MM.1S (cell line): ENCODE results near the gene CHD2.

ENCODE experiments used
- DNase-seq: peaks from one replicate; pipeline ENCODE4 v3.0.0-alpha.2; 2015
- H2AFZ ChIP-seq: fragments of 300-600 bp; sonication (generic); 2 replicates; pipeline ENCODE4 v1.6.0; 2016; ENCODE audit warnings: antibody characterized with exemption, low read length
- H3F3A ChIP-seq: fragments of 300-600 bp; sonication (generic); 2 replicates; pipeline ENCODE4 v1.6.1; 2016; ENCODE audit warnings: mild to moderate bottlenecking, antibody characterized with exemption, low read length, moderate library complexity, mixed read lengths; ENCODE audit not compliant: insufficient read depth
- H3K27ac ChIP-seq: fragments of 300-600 bp; sonication (generic); 2 replicates; pipeline ENCODE4 v1.5.1; 2016; ENCODE audit warnings: mild to moderate bottlenecking, low read length
- H3K27me3 ChIP-seq: fragments of 300-600 bp; sonication (generic); replicated peaks from 2 replicates; pipeline ENCODE4 v1.6.0; 2016; ENCODE audit warnings: low read length; ENCODE audit not compliant: insufficient read depth
- H3K36me3 ChIP-seq: fragments of 300-600 bp; sonication (generic); replicated peaks from 2 replicates; pipeline ENCODE4 v1.6.1; 2016; ENCODE audit warnings: mild to moderate bottlenecking, low read length, mixed read lengths; ENCODE audit not compliant: insufficient read depth
- H3K4me1 ChIP-seq: fragments of 300-600 bp; sonication (generic); 2 replicates; pipeline ENCODE4 v1.6.1; 2016; ENCODE audit warnings: low read length, mixed read lengths
- H3K4me2 ChIP-seq: fragments of 300-600 bp; sonication (generic); 2 replicates; pipeline ENCODE4 v1.6.0; 2016; ENCODE audit warnings: low read depth, low read length
- H3K4me3 ChIP-seq: fragments of 300-600 bp; sonication (generic); 2 replicates; pipeline ENCODE4 v1.5.1; 2016; ENCODE audit warnings: low read length, mixed read lengths
- H3K79me2 ChIP-seq: fragments of 300-600 bp; sonication (generic); 2 replicates; pipeline ENCODE4 v1.6.1; 2016; ENCODE audit warnings: mixed run types, low read length, mixed read lengths
- H3K9ac ChIP-seq: fragments of 300-600 bp; sonication (generic); 2 replicates; pipeline ENCODE4 v1.6.1; 2016; ENCODE audit warnings: low read length, mixed read lengths
- H3K9me2 ChIP-seq: fragments of 300-600 bp; sonication (generic); replicated peaks from 2 replicates; pipeline ENCODE4 v1.6.1; 2016; ENCODE audit warnings: mild to moderate bottlenecking, low read length, mixed read lengths; ENCODE audit not compliant: insufficient read depth
- H3K9me3 ChIP-seq: fragments of 300-600 bp; sonication (generic); replicated peaks from 2 replicates; pipeline ENCODE4 v1.6.1; 2016; ENCODE audit warnings: mild to moderate bottlenecking, low read length, mixed read lengths; ENCODE audit not compliant: insufficient read depth
- H4K20me1 ChIP-seq: fragments of 300-600 bp; sonication (generic); 2 replicates; pipeline ENCODE4 v1.6.1; 2016; ENCODE audit warnings: mild to moderate bottlenecking, low read length, moderate library complexity, mixed read lengths; ENCODE audit not compliant: insufficient read depth
- EZH2 ChIP-seq: fragments of 300-600 bp; sonication (generic); optimal IDR thresholded peaks from 2 replicates; pipeline ENCODE3; 2017; ENCODE audit warnings: low read depth, mild to moderate bottlenecking, antibody characterized with exemption, low read length, mixed read lengths
- EZH2phosphoT487 ChIP-seq: fragments of 300-600 bp; sonication (generic); IDR thresholded peaks from 2 replicates; pipeline ENCODE4 v1.6.1; 2018; ENCODE audit warnings: antibody characterized with exemption, low read length
- TF ChIP-seq, protein P1 (sequence below): fragments of 300-600 bp; sonication (generic); IDR thresholded peaks from 2 replicates; pipeline ENCODE4 v1.5.1; 2016; ENCODE audit warnings: antibody characterized with exemption, low read length, mixed read lengths

CHD2 gene

DNA sequence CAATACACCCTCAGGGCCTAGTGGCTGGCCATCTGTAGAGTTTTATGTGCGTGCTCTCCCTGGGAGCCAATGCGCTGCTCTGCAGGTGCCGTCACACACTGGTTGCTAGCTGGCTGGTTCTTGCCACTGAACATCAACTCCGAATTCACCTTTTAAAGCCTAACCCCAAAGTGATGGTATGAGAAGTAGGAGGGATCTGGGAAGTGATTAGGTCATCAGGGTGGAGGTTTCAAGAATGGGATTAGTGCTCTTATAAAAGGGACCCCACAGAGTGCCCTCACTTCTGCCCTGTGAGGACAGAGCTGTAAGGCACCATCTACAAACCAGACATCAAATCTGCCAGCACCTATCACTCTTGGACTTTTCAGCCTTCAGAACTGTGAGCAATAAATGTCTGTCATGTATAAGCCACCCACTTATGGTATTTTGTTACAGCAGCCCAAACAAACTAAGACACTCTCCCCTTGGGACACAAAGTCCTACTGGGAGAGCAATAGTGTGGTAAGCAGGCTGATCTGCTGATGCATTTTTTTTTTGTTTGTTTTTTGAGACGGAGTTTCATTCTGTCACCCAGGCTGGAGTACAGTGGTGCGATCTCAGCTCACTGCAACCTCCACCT is 168.6 kb downstream of the CHD2 start:
- H2AFZ ChIP-seq = no peak overlapping the region
- H3K4me2 ChIP-seq = no peak overlapping the region
- no peaks in the 10 kb centered on the region for H3K4me1 ChIP-seq
- no peak overlapping the region for H3K27ac ChIP-seq
- DNase-seq = no peak
- TF ChIP-seq EZH2 (no peak), EZH2phosphoT487 (no peak)
- TF ChIP-seq, protein P1, sequence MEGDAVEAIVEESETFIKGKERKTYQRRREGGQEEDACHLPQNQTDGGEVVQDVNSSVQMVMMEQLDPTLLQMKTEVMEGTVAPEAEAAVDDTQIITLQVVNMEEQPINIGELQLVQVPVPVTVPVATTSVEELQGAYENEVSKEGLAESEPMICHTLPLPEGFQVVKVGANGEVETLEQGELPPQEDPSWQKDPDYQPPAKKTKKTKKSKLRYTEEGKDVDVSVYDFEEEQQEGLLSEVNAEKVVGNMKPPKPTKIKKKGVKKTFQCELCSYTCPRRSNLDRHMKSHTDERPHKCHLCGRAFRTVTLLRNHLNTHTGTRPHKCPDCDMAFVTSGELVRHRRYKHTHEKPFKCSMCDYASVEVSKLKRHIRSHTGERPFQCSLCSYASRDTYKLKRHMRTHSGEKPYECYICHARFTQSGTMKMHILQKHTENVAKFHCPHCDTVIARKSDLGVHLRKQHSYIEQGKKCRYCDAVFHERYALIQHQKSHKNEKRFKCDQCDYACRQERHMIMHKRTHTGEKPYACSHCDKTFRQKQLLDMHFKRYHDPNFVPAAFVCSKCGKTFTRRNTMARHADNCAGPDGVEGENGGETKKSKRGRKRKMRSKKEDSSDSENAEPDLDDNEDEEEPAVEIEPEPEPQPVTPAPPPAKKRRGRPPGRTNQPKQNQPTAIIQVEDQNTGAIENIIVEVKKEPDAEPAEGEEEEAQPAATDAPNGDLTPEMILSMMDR = no peak
- H3K79me2 ChIP-seq = no peaks in the 10 kb centered on the region
- H4K20me1 ChIP-seq = no peaks in the 10 kb centered on the region
- no peaks in the 10 kb centered on the region for H3F3A ChIP-seq
- H3K9me2 ChIP-seq = no peaks in the 10 kb centered on the region
- no peak overlapping the region for H3K4me3 ChIP-seq
- no peaks in the 10 kb centered on the region for H3K9me3 ChIP-seq
- no peak overlapping the region for H3K9ac ChIP-seq
- no peaks in the 10 kb centered on the region for H3K36me3 ChIP-seq
- peaks cover 25% of the 10 kb centered on the region for H3K27me3 ChIP-seq

DNA sequence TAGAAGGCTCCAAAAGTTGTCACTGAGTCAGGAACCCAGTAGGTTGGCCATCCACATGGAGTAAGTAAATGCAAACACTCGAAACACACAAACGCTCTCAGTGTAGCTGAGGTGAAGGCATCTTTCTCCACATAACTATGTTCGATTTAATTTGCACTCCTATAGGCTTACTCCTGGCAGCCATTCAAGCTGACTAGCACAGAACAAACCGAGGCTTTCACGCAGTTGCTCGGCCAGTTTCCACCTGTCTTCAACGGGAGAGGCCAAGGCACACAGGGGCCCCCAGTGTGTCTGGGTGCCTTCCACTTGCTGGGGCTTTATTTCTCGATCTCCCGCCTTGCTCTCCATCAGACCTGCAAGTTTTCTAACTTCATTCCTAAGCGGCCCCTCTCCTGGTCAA is 170.0 kb downstream of the CHD2 start:
- no peak overlapping the region for H3K4me2 ChIP-seq
- peaks cover 25% of the 10 kb centered on the region for H3K27me3 ChIP-seq
- H3K79me2 ChIP-seq = no peaks in the 10 kb centered on the region

DNA sequence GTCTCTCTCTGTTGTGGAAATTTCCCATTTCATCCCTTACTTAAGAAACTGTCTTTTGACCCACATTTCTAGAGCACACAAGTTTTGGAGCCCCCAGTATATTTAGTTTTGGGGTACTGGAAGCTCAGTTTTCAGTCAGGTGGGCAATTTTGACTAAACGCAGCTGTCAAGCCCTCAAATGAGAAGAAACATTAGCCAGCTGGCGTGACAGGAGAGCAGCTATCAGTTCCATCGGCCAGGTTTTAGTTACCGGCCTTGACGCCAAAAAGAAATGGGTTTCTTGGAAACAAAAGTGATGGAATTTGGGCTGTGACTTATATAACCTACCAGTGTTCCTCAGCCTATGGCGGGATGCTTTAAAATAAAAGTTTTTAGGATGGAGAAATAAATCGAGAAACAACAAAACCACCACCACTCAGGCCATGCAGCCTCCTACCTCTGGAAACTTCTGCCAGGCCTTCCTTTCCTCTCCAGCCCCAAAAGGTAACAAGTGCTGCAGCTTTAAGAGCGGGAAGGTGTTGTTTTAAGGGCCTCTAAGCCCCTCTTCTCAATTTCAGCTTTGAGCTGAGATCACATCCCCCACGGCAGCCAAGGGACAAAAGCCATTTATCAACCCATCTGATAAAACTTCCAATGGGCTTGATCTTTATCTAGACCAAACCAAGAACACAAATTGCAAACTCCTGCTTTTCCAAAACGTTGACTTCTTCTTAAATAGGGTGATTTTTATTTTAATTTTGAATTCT is 170.6 kb downstream of the CHD2 start:
- H3K9me2 ChIP-seq = no peaks in the 10 kb centered on the region
- TF ChIP-seq, protein P1 = no peak
- TF ChIP-seq EZH2 (no peak), EZH2phosphoT487 (no peak)
- H3K9ac ChIP-seq = no peak overlapping the region
- H3K27ac ChIP-seq = no peak overlapping the region
- H2AFZ ChIP-seq = no peak overlapping the region
- no peaks in the 10 kb centered on the region for H3K4me1 ChIP-seq
- DNase-seq = no peak
- H3K9me3 ChIP-seq = no peaks in the 10 kb centered on the region
- H3F3A ChIP-seq = no peaks in the 10 kb centered on the region
- H3K27me3 ChIP-seq = peaks cover 25% of the 10 kb centered on the region
- H3K4me2 ChIP-seq = no peak overlapping the region
- no peaks in the 10 kb centered on the region for H3K36me3 ChIP-seq
- H3K4me3 ChIP-seq = no peak overlapping the region
- H4K20me1 ChIP-seq = no peaks in the 10 kb centered on the region
- no peaks in the 10 kb centered on the region for H3K79me2 ChIP-seq

More for the DNA sequence above, 170.0 kb downstream of the CHD2 start:
- no peaks in the 10 kb centered on the region for H3K9me2 ChIP-seq
- H3K4me3 ChIP-seq = no peak overlapping the region
- H3K36me3 ChIP-seq = no peaks in the 10 kb centered on the region
- H2AFZ ChIP-seq = no peak overlapping the region
- DNase-seq = no peak
- no peak overlapping the region for H3K27ac ChIP-seq
- no peaks in the 10 kb centered on the region for H3K9me3 ChIP-seq
- no peak for TF ChIP-seq EZH2
- TF ChIP-seq, protein P1 = no peak
- TF ChIP-seq EZH2phosphoT487 = no peak
- H3F3A ChIP-seq = no peaks in the 10 kb centered on the region
- no peak overlapping the region for H3K9ac ChIP-seq
- H4K20me1 ChIP-seq = no peaks in the 10 kb centered on the region
- H3K4me1 ChIP-seq = no peaks in the 10 kb centered on the region
